K562 (cell line): ENCODE measurements around the gene SMYD2. TPM values are rescaled to one million over a fixed set of nuclear protein-coding genes. Genes with fewer than 3 reads are reported as not detected.

Experiments used
- BRD4 ChIP-seq: fragments of 200-600 bp; sonication (generic); IDR thresholded peaks from 2 replicates; pipeline ENCODE4 v1.6.1; 2017; ENCODE audit warnings: inconsistent platforms
- CHD1 ChIP-seq: fragments of 200-600 bp; sonication (generic); IDR thresholded peaks from one replicate; pipeline ENCODE4 v1.6.1; 2012; ENCODE audit warnings: mild to moderate bottlenecking, moderate library complexity, low read length, inconsistent platforms
- CLOCK ChIP-seq: fragments of 250-450 bp; sonication (Bioruptor Pico); IDR thresholded peaks from 2 replicates; pipeline ENCODE4 v1.4.0; 2020; ENCODE audit warnings: mild to moderate bottlenecking, moderate library complexity, borderline replicate concordance
- EHMT2 ChIP-seq: fragments of 450-650 bp; IDR thresholded peaks from 2 replicates; pipeline ENCODE4 v1.6.1; 2018; ENCODE audit warnings: antibody characterized with exemption
- FOXJ2 ChIP-seq: fragments of 200-800 bp; sonication (Bioruptor generic); IDR thresholded peaks from 2 replicates; pipeline ENCODE4 v1.6.1; 2016; ENCODE audit warnings: missing genetic modification characterization, missing compliant biosample characterization
- FOXK2 ChIP-seq, 2 experiments: fragments of 450-650 bp; IDR thresholded peaks in 1 of 2; conservative IDR thresholded peaks in 1 of 2; 2 replicates each; pipeline ENCODE4 v1.6.1; 2016; ENCODE audit warnings: low read depth in 2 of 2, mild to moderate bottlenecking in 1 of 2
- HNRNPL ChIP-seq: fragments of 200-400 bp; formaldehyde crosslinking; IDR thresholded peaks from 2 replicates; pipeline ENCODE4 v1.6.1; 2017; ENCODE audit warnings: low read depth, mild to moderate bottlenecking, low read length
- HNRNPLL ChIP-seq: fragments of 200-400 bp; formaldehyde crosslinking; IDR thresholded peaks from 2 replicates; pipeline ENCODE4 v1.6.1; 2017; ENCODE audit warnings: low read length, low read depth, mild to moderate bottlenecking; ENCODE audit not compliant: poor library complexity, severe bottlenecking
- IRF1 ChIP-seq: sonication (generic); formaldehyde crosslinking; IDR thresholded peaks from 2 replicates; pipeline ENCODE4 v1.8.0; 2022; ENCODE audit warnings: missing genetic modification reagents, mild to moderate bottlenecking, borderline replicate concordance
- KLF16 ChIP-seq: IDR thresholded peaks from 2 replicates; pipeline ENCODE4 v1.6.1; 2016; ENCODE audit warnings: antibody characterized with exemption
- MCM2 ChIP-seq: fragments of 450-650 bp; IDR thresholded peaks from 2 replicates; pipeline ENCODE4 v1.6.1; 2017; ENCODE audit warnings: low read depth, mild to moderate bottlenecking
- MED1 ChIP-seq: sonication (generic); formaldehyde crosslinking; IDR thresholded peaks from 2 replicates; pipeline ENCODE4 v1.8.1; 2023; ENCODE audit warnings: missing genetic modification reagents, borderline replicate concordance
- MEF2A ChIP-seq: IDR thresholded peaks from 2 replicates; pipeline ENCODE4 v1.6.1; 2011; ENCODE audit warnings: low read depth, mild to moderate bottlenecking, low read length, moderate library complexity; ENCODE audit not compliant: control insufficient read depth
- NR2F6 ChIP-seq: fragments of 450-650 bp; formaldehyde crosslinking; IDR thresholded peaks from 2 replicates; pipeline ENCODE4 v1.4.0; 2020; ENCODE audit warnings: mild to moderate bottlenecking
- RBM34 ChIP-seq: fragments of 200-400 bp; formaldehyde crosslinking; IDR thresholded peaks from 2 replicates; pipeline ENCODE4 v1.6.1; 2018; ENCODE audit warnings: low read length, borderline replicate concordance; ENCODE audit not compliant: insufficient read depth
- SP2 ChIP-seq: IDR thresholded peaks from 2 replicates; pipeline ENCODE4 v1.6.1; 2011; ENCODE audit warnings: mild to moderate bottlenecking, low read depth, low read length, moderate library complexity; ENCODE audit not compliant: poor library complexity, severe bottlenecking; ENCODE audit errors: extremely low read depth
- THAP7 ChIP-seq: fragments of 250-450 bp; sonication (Bioruptor Pico); IDR thresholded peaks from 2 replicates; pipeline ENCODE4 v1.5.0; 2021
- VEZF1 ChIP-seq: fragments of 200-800 bp; sonication (Bioruptor generic); IDR thresholded peaks from 2 replicates; pipeline ENCODE4 v1.6.1; 2017; ENCODE audit warnings: missing genetic modification characterization, missing compliant biosample characterization
- ZNF124 ChIP-seq: sonication (generic); formaldehyde crosslinking; IDR thresholded peaks from 2 replicates; pipeline ENCODE4 v1.8.1; 2022; ENCODE audit warnings: missing genetic modification reagents
- ZNF197 ChIP-seq: fragments of 200-800 bp; sonication (Bioruptor generic); IDR thresholded peaks from 2 replicates; pipeline ENCODE4 v1.6.1; 2016; ENCODE audit warnings: low read depth, missing genetic modification characterization, missing compliant biosample characterization
- ZNF766 ChIP-seq: fragments of 200-800 bp; sonication (Bioruptor generic); conservative IDR thresholded peaks from 2 replicates; pipeline ENCODE4 v1.6.1; 2016; ENCODE audit warnings: missing genetic modification characterization, missing compliant biosample characterization
- ZSCAN32 ChIP-seq: fragments of 450-650 bp; formaldehyde crosslinking; IDR thresholded peaks from 2 replicates; pipeline ENCODE4 v1.4.0; 2020; ENCODE audit warnings: mild to moderate bottlenecking, moderate library complexity
- ZZZ3 ChIP-seq: fragments of 450-650 bp; IDR thresholded peaks from 2 replicates; pipeline ENCODE4 v1.6.1; 2016; ENCODE audit warnings: antibody characterized with exemption, mild to moderate bottlenecking, moderate library complexity
- polyA plus RNA-seq, 8 experiments: library from polyadenylated mRNA; depleted of rRNA in 4 of 8; stranded (reverse) in 5 of 8; unstranded in 3 of 8; fragments of >200 nt; fragmentation: Nextera tagmentation in 2 of 8; fragmentation: Illumina TruSeq in 1 of 8; extraction: Ambion mirVana in 2 of 8; extraction: Trizol in 1 of 8; gene quantifications; 2 replicates each; pipeline versions ENCODE4 v1.2.1 to v1.2.3, GENCODE V29; 2011 to 2014; ENCODE audit warnings: inconsistent platforms in 1 of 8, missing spikeins in 1 of 8
- total RNA-seq, 7 experiments: library from RNA; depleted of rRNA in 6 of 7; stranded (reverse); fragments of >200 nt in 6 of 7; fragmentation: Illumina TruSeq in 2 of 7; extraction: Trizol in 2 of 7; gene quantifications; 2 replicates each; pipeline versions ENCODE4 v1.2.1 to v1.2.3, GENCODE V29; 2011 to 2021; ENCODE audit warnings: low replicate concordance in 1 of 7

SMYD2 gene
- total and polyA plus RNA-seq, 9 of the 15 experiments (the other 6 are each of a cell fraction or from before 2014, with no cell fraction given) = 13.8 to 81.3 (median 39.9) TPM

GRCh38 chr1:214331827-214332423 lies 51.0 kb downstream of the SMYD2 start (continued):
- TF ChIP-seq MEF2A (no peak), SP2 (no peak), ZNF197 (CRISPR knock-in tag) (no peak), FOXJ2 (no peak), EHMT2 (no peak), FOXK2 (conservative IDR thresholded peaks at IDR 0.05 in 1 of 2, IDR thresholded peaks at IDR 0.05 in 1 of 2; ENCODE audit: low read depth in 2 of 2) (no peak), MCM2 (no peak), BRD4 (no peak), CHD1 (no peak), RBM34 (no peak), VEZF1 (CRISPR knock-in tag) (no peak), ZNF124 (no peak), KLF16 (peak; percentile 8; the same call in 1 of the 2 replicates), HNRNPL (no peak), IRF1 (CRISPR knock-in tag) (no peak), ZZZ3 (no peak), THAP7 (CRISPR knock-in tag) (no peak), HNRNPLL (no peak), MED1 (CRISPR knock-in tag) (no peak), NR2F6 (CRISPR knock-in tag) (no peak), CLOCK (CRISPR knock-in tag) (no peak), ZSCAN32 (CRISPR knock-in tag) (no peak), ZNF766 (CRISPR knock-in tag) (no peak)
